KOPT-K1 (cell line): Measurements from ENCODE around the gene NCBP3.
"Not testable (repeated sequence)": the region's sequence is repeated elsewhere in the genome, so short reads cannot be mapped to it uniquely, and the experiment has no call there.

Experiments
- H3K27ac ChIP-seq: fragments of 200-600 bp; sonication (generic); 2 replicates; pipeline ENCODE4 v1.5.1; 2016; ENCODE audit warnings: antibody characterized with exemption, mild to moderate bottlenecking, low read depth, low read length; ENCODE audit not compliant: poor library complexity, severe bottlenecking
- H3K36me3 ChIP-seq: fragments of 200-600 bp; sonication (generic); 2 replicates; pipeline ENCODE4 v1.5.1; 2017; ENCODE audit warnings: antibody characterized with exemption, mild to moderate bottlenecking, low read length, moderate library complexity; ENCODE audit not compliant: insufficient read depth
- H3K9me3 ChIP-seq: fragments of 200-600 bp; sonication (generic); 2 replicates; pipeline ENCODE4 v1.5.1; 2017; ENCODE audit warnings: antibody characterized with exemption, low read length, mild to moderate bottlenecking; ENCODE audit not compliant: insufficient read depth, poor library complexity, severe bottlenecking

The NCBP3 gene

DNA sequence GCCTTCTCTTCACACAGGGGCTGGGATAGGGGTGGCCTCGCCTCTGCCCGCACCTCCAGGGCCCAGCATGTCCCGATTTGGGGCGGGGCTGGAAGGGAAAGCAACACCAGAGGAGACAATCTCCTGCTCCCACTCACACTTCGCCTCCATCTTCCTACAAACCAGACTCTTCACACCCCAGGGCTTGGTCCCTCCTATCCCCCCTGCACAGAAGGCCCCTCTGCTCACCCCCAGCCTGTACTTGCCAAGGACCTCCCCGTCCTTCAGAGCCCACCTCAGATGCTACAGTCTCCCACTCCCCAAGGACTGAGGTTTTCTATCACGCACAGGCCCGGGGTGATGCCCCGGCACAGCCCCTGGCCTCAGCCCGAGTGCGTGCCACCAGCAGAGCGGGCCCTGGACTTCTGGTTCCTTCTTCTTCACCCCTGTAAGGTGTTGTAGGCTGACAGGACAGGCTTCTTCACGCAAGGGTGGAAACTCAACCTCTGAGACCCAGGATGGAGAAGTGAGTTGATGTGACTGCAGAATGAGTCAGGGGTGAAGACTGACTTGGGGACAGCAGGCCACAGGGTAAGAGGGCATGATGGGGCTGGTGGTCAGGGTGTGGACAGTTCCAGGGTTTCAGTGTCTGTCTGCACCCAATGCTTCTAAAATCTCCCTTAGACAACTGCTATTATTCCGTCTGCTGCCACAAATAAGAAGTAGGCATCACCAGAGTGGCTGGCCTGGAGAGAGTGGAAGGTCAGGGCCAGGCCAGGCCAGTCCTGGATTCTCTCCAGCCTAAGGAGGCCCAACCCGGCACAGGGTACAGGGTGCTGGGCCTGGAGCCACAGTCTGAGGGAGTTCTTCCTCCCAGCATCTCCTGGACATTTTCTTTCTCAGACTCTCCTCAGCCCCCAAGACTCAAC lies 47.5 kb downstream of the NCBP3 start:
- Histone ChIP-seq H3K36me3 (peaks cover 15% of the 10 kb centered on the region), H3K9me3 (no peaks in the 10 kb centered on the region), H3K27ac (peak overlapping the region; percentile 86)

DNA sequence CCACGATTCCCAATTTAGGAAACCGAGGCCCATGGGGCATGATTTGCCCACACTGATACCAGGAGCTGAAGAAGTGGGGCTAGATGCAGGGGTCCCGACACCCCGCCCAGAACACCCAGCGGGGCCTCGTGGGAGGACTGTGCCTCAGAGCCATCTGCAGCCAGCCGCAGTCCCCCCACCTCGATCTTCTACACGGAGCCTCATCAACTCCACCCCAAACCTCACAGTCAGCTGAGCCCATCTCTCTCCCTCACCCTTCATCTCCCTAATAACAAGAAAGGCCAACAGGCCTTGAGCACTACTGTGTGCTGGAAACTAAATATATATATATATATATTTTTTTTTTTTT lies 49.2 kb downstream of the NCBP3 start:
- Histone ChIP-seq H3K9me3 (no peaks in the 10 kb centered on the region), H3K27ac (peak overlapping the region; percentile 91), H3K36me3 (peaks cover 4% of the 10 kb centered on the region; the same call in 1 of the 2 replicates)

DNA sequence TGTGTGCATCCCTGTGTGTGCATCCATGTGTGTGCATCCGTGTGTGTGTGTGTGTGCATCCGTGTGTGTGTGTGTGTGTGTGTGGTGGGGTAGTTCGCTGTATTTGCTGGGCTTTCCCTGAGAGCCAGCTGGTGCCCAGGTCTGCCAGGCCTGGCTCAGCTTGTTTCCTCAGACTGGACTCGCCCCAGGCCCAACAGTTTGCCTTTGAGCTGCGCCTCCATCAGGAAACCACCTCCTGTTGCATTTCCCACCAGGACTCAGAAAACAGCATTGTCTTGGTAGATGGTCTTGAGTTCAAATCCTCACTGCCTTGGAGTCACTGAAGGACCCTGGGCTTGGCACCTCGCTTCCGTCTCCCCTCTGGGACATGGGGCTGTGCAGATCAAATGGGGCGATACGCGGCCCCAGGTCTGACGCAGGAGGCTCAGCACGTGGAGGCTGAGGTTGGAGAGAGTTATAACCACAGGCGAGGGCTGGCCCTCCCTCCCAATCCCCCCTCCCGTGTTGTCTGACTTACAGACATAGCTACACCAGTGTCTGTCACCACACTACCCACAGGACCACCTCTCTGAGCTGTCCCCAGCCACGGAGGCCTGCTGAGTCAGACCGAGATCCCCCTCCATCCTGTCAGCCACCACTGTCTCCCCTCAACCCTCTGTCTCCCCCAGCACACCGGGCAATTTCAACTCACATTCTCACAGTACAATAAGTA lies 49.8 kb downstream of the NCBP3 start:
- Histone ChIP-seq H3K36me3 (no peaks in the 10 kb centered on the region), H3K27ac (peak overlapping the region; percentile 91), H3K9me3 (no peaks in the 10 kb centered on the region)

DNA sequence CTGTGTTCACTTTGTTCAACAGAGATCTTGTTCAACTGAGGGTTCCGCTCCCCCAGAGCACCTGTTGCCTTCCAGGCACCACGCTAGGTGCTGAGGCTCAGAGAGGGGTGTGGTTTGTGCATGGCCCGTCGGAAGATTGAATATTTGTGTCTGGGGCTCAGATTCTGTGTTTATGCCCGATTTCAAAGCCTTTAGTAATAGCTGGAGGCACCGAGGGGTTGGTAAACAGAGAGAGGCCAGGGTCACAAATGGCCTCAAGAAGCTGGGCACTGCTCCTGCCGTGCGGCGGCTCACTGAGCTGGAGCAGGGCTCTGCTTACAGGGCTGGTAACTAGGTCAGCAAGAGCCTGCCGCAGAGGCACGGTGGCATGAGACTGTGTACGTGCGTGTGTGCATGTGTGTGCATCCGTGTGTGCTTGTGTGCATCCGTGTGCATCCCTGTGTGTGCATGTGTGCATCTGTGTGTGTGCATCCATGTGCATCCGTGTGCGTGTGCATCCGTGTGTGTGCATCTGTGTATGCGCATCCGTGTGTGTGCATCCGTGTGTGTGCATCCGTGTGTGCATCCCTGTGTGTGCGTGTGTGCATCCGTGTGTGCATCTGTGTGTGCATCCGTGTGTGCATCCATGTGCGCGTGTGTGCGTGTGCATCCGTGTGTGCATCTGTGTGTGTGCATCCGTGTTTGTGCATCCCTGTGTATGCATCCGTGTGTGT lies 50.5 kb downstream of the NCBP3 start:
- no peaks in the 10 kb centered on the region for H3K36me3 ChIP-seq
- H3K9me3 ChIP-seq: no peaks in the 10 kb centered on the region
- H3K27ac ChIP-seq: peak overlapping the region; percentile 91

DNA sequence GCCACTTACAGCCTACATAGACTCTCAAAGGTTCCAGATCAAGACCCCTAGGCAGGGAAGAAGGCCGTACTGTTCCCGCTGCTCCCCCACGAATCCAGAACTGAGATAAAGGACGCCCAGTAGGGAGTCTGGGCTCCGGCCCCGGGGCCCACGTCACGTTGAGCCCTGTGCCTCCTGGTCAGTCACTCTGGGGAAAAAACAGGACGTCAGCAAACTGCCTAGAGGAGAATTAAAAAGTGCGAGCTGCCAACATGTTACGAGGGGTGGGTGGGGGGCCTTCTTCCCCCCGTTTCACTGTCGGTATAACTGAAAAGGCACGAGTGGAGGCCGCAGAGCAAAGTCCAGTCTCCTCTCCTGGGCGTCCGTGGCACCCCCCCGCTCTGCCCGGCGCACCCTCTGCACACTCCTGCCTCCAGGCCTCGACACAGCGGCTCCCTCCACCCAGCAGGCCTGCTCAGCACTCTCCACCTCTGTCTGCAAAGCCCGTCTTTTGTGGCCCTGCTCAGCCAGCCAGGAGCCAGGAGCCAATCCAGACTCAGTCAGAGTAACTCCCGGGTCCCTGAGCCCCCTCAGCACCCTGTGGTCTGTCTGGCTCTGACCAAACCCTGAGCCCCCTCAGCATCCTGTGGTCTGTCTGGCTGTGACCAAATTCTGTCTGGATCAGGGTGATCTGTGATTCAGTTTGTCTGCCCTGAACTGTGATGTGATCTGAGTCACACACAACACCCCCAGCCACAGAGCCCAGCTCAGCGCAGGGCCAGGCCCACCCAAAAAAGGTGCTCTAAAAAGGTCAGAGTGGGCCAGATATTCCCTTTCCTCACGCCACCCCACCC lies 51.3 kb downstream of the NCBP3 start:
- H3K27ac ChIP-seq: peak overlapping the region; percentile 91
- H3K36me3 ChIP-seq: no peaks in the 10 kb centered on the region
- no peaks in the 10 kb centered on the region for H3K9me3 ChIP-seq

DNA sequence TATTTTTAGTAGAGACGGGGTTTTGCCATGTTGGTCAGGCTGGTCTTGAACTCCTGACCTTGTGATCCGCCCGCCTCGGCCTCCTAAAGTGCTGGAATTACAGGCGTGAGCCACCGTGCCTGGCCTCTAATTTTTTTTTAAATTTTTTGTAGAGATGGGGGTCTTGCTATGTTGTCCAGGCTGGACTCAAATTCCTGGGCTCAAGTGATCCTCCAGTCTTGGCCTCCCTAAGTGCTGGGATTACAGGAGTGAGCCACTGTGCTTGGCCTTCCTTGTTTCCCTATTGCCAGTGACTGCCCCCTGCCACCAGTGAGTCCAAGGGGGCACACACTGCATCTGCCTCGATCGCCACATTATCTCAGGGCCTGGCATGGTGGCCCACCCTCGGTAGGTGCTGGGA lies 51.9 kb downstream of the NCBP3 start:
- H3K36me3 ChIP-seq, H3K9me3 ChIP-seq: not testable (repeated sequence)
- peak overlapping the region; percentile 91 for H3K27ac ChIP-seq

DNA sequence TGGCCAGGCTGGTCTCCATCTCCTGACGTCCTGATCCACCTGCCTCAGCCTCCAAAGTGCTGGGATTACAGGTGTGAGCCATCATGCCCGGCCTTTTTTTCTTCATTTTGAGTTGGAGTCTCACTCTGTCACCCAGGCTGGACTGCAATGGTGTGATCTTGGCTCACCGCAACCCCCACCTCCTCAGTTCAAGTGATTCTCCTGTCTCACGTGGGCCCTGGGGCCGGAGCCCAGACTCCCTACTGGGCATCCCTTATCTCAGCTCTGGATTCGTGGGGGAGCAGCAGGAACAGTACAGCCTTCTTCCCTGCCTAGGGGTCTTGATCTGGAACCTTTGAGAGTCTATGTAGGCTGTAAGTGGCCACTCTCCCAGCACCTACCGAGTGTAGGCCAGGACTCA lies 52.8 kb downstream of the NCBP3 start:
- H3K27ac ChIP-seq: peak overlapping the region; percentile 75
- not testable (repeated sequence) for H3K36me3 ChIP-seq, H3K9me3 ChIP-seq

DNA sequence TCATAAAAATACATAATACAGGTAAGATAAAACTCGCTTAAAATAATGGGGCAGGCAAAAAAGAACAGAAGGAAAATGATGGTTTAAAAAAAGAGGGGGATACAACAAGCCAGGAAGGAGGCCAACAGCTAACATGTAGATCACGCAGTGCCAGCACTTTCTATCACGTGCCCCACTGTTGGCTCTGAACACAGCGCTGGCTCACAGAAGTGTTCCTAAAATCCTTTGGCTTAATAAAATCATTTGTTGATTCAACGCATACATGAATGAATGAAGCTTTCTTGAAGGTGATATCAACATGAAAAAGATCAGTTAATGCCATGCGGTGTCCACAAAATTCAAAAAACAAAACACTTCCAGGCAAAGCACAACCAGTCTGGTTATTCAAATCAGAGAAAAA lies 53.6 kb downstream of the NCBP3 start:
- Histone ChIP-seq H3K36me3 (no peaks in the 10 kb centered on the region), H3K27ac (peak overlapping the region; percentile 75), H3K9me3 (no peaks in the 10 kb centered on the region)

DNA sequence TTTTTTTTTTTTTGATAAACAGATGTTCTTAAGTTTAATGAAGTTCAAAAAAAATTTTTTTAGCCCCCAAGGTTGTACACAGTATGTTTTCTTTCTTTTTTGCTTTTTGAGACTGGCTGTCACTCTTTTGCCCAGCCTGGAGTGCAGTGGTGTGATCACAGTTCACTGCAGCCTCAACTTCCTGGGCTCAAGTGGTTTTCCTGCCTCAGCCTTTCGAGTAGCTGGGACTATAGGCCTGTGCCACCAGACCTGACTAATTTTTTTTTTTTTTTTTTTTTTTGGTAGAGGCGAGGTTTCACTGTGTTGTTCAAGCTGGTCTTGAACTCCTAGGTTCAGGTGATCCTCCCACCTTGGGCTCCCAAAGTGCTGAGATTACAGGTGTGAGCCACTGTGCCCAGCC lies 57.8 kb downstream of the NCBP3 start:
- no peaks in the 10 kb centered on the region for H3K36me3 ChIP-seq
- H3K27ac ChIP-seq: peak overlapping the region; percentile 61
- H3K9me3 ChIP-seq: no peaks in the 10 kb centered on the region

DNA sequence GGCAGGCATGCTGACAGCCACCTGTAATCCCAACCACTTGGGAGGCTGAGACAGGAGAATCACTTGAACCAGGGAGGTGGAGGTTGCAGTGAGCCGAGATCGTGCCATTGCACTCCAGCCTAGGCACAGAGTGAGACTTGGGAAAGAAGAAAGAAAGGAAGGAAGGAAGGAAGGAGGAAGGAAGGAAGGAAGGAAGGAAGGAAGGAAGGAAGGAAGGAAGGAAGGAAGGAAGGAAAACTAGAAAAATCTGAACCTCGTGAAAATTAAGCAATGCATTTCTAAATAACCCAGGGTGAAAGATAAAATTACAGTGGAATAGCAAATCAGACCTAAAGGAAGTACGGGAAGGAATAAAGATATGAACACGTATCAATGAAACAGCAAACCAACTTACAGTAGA lies 60.7 kb downstream of the NCBP3 start:
- H3K27ac ChIP-seq, H3K36me3 ChIP-seq, H3K9me3 ChIP-seq: not testable (repeated sequence)

DNA sequence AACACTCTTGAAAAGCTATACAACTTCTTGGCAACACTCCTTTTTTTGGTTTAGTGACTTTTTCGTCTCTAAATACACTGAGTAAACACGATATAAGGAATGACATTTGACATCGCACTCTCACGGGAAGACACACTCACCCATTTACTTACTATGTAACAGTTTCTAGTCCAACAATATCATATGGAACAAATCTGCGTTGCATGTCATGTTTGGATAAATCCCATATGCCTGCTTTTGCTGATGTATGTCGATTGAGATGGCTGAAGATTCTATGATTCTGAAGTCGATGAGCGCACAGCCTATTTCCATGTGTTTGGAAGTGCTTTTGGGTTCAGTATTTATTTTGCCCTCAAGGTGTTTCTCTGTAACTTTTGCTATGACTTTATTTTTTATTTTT lies 63.3 kb downstream of the NCBP3 start:
- Histone ChIP-seq H3K36me3 (no peaks in the 10 kb centered on the region), H3K9me3 (no peaks in the 10 kb centered on the region), H3K27ac (no peak overlapping the region)

DNA sequence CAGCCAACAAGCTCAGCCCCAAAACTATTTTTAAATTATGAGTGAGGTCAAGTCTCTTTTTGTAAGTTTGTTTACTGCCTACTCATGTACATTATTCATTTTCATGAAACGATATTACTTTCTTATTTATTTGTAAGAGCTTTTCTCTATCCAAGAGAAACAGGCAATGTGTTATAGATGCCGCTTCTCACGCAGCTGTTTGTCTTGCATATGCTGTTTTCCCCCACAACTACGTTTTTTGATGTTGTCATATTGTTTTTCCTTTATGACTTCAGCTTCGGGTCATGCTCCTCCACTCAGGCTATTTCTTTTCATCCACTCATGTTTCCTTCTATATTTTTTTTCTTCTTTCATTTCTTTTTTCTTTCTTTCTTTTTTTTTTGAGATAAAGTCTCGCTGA lies 65.1 kb downstream of the NCBP3 start:
- Histone ChIP-seq H3K36me3 (0 out of 2 replicates have a peak, but pooled peaks cover 5% of the 10 kb centered on the region), H3K9me3 (no peaks in the 10 kb centered on the region), H3K27ac (no peak overlapping the region)

DNA sequence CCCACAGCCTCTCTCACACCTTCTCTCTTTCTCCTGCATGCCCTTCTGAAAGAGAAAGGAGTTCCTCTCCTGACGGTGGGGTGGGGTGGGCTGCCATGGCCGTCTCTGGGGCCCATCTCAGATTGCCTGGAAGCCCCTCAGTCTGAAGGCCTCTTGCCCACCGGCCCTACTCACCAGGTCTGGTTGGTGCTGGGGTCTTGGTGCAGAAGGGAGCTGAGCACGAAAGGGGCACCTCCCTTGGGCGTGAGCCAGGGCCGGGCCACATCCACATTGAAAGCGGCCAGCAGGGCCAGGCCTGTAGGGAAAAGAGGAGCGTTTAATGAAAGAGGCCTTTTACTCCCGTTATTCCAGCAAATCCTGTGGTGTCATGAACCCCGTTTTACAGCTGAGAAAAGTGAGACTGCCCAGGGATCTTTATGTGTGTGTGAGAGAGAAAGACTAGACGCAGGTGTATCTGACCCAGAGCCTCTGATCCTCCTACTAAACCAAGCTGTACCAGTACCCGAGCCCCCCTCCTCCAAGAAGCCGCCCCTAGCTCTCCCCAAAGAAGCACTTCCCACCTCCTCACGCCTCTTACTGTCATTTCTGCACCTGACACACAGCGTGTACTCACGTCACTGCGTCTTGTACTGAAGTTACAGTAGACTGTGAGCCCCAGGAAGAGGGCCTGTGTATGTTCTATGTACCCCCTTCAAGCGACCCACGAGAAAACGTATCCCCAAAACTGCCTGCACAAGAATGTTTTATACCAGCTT lies 68.5 kb downstream of the NCBP3 start:
- H3K27ac ChIP-seq: peak overlapping the region; percentile 29
- H3K9me3 ChIP-seq: no peaks in the 10 kb centered on the region
- peaks cover 5% of the 10 kb centered on the region; the same call in 1 of the 2 replicates for H3K36me3 ChIP-seq

DNA sequence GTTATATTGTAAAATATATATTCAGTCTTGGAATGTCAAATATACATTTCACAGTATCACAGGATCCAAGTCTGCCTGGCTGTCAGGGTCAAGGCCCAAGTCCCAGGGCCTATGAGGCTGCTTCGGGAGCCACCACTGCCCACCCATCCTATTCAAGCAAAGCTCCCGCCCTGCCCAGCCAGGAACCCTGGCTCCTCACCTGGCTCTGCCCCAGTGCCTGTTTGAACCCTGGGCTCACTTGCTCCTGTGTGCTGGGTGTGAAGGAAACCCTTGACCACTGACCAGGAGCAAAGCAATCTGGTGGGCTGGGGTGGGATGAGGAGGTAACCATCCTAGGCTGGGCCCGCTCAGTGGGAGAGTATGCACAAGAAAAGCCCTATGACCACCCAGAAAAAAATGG lies 72.1 kb downstream of the NCBP3 start:
- Histone ChIP-seq H3K36me3 (peaks cover 5% of the 10 kb centered on the region; the same call in 1 of the 2 replicates), H3K27ac (no peak overlapping the region), H3K9me3 (no peaks in the 10 kb centered on the region)
